HG03039 (cell line): ENCODE data around the gene IL1RL1.

Experiments used
- ATAC-seq: cut with Tn5 transposase; IDR thresholded peaks from one replicate; pipeline ENCODE4 v1.9.1; 2021; ENCODE audit warnings: mild to moderate bottlenecking, moderate library complexity; ENCODE audit not compliant: unreplicated experiment

IL1RL1 gene

DNA sequence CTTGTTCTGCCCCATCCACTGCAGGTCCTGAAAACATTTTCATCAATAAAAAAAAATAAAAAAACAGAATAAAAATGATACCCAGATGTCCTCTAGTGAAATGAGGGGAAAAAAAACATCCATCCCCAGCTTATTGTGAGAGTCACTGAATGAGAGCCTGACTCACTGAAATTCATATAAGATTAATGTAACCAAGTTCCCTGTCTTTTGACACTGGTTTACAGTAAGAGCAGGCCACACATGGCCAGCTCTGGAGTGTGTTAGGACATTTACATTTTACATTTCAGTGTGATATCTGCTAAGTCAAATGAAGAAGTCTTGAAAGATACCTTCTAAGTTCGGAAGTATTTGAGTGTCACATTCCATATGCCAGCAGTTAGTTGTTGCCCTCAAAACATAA, 23.1 kb downstream of the IL1RL1 start:
- no peak for ATAC-seq

- no peak for ATAC-seq
Measured at GRCh38 chr2:102335871-102336366, 24.6 kb downstream of the IL1RL1 start.

- ATAC-seq: no peak
Measured at GRCh38 chr2:102336502-102336945, 25.2 kb downstream of the IL1RL1 start.

DNA sequence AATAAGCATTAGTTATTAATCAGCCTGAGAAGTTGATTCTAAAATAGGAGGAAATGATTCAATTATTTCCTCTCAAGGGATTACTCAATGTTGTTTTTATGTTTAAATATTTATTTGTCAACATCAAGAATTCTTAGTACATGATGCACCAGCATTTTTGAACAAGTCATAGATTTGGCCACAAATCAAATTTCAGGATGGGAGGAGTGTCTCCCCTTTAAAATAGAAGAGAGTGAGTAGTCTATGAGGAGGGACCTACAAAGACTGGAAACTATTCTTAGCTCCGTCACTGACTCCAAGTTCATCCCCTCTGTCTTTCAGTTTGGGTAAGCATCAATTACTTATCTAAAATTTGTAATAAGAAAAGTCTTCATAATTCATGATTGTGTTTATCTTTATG, 25.6 kb downstream of the IL1RL1 start:
- ATAC-seq: no peak

DNA sequence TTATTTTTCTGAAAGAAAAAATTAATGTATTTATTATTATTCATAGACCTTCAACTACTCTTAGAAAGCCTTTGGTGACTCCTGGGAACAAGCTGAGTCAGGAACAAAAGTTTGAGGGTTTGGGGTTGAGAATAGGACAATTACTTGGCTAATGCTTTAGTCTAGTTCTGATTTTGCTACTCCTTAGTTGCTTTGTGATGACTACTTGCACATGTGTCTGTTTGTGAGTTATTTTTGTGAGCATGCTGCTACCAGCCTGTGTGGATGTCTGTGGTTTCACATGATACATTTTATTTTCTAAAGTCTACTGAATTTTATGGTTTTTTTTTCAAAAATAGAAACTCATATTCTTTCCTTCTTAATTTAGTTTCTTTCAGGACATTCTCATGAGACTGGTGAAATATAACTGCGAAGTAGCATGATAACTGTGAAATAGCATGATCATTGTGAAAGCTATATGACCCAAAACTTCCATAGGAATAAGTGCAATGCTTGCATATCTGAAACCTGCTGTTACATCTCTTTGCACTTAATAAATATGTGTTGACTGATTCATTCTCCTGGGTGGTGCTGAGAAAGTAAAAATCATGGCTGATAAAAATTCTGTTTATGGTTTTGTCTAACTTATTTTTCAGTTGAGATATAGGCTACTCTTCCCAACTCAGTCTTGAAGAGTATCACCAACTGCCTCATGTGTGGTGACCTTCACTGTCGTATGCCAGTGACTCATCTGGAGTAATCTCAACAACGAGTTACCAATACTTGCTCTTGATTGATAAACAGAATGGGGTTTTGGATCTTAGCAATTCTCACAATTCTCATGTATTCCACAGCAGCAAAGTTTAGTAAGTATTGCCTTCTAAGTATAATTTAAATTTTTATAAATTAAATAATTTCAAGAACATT, 26.4 kb downstream of the IL1RL1 start:
- no peak for ATAC-seq

GRCh38 chr2:102340778-102341177, 29.4 kb downstream of the IL1RL1 start:
- ATAC-seq: no peak

GRCh38 chr2:102342888-102343287, 31.5 kb downstream of the IL1RL1 start:
- no peak for ATAC-seq

DNA sequence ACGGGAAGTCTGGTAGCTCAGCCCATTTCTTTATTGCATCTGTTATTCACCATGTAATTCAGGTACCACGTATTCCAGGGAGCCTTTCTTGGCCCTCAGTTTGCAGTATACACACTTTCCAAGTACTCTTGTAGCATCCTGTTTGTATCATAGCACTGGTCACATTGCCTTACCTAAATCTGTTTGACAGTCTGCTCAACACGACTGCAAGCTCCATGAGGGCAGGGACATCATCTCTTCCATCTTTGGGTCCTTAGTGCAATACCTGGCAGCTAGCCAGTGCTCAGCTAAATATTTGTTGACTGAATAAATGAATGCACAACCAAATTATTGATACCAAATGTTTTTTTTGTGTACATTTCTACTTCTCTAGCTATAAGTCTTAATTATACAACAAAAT, 33.0 kb downstream of the IL1RL1 start:
- ATAC-seq: no peak

GRCh38 chr2:102345329-102345920, 34.1 kb downstream of the IL1RL1 start:
- ATAC-seq: no peak

DNA sequence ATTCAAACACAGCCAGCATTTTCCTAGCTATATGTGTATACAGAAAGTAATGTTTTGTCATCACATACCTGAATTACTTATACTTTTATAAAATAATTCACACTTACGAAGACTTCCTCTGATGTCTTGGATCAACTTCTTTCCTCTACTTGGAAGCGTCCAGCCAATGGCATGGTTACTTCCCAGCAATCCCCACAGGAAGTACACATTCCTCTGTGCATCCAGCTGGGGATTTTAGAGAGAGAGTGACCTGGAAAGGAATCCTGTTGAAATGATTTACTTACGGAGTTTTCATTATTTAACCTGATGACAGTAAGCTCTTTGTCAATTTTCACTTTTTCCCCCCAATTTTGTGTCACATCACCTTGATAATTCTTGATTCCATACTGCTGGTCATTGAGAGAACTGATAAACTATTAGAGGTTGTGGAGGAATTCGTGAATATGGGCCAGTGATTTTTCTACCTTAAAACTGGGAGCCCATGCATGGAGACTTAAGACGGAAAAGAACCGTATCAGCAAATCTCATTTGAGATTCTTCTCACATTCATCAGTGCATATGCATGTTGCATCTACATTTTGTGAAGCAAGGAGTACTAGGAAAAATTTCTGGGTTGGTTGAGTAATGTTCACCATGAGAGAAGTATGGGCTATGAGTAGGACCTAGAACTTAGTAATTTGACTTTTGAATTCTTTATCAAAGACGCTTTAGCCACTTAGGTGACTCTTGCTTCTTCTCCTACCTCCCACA, 35.2 kb downstream of the IL1RL1 start:
- ATAC-seq: no peak

DNA sequence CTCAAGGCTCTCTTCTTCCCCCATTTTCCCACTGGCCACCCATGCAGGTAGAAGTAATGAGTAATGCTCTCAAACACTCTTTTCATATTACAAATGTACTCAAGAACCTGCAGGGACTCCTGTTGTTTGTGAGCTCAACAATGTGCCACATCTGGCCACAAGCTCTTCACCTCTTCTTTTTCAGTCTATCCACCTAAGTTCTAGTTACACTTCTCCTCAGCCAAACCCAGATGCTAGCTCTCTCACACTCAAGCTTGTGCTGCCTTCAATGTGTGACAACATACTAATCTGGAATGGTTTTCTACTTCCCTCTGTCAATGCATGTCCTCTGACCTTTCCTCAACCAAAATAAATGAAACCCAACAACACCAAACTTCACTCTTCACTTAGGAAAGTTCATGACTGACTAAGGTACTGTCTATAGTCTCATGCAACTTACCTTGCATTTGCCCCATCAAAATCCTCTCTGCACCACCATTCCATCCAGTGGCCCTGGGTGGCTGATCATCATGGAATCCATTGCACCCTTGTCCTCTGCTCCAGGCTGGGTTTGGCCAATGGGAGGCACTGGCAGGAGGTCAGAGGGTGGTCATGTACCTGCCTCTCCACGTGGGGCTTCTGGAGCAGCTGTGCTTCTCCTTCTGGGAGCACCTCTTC, 38.9 kb downstream of the IL1RL1 start:
- ATAC-seq: no peak

DNA sequence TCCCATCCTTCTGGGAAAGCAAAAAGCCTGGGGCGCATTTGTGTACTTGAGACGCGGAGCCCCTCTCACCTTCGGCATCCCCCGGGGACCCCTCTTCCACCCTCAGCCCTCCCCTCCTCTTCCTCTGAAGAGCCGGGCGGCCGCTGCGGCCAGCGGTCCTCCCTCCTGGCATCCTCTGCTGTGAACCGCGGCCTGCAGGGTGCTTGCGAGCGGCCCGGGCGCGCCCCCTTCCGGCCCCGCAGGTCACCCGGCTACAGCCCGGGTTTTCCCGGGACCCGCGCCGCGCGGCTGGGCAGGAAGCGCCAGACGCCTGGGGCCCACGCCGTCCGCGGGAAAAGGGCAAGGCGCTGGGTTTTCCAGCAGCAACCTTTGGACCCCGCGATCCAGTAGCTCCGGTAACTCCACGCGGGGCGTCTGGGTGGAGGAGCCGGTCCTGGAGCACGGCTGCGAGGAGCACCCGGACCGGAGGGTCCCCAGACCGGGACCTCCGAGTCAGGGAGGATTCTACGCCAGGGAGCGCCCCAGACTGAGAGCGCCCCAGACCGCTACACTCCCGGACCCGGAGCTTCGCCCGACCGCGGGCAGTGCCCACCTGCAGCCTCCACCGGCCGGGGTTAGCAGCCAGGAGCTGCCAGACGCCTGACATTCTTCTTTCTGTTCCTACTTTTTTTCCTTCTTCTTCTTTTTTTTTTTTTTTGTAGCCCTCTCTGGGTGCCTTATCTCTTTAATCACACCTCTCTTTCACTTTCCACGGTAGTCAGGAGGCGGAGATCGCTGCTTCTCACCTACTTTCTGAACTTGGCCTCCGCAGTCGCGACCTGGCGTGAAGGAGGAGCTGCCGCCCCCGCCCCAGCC, 44.4 kb downstream of the IL1RL1 start, which contains the start of gene IL18R1:
Gene IL18R1, plus strand, starts transcription at position 271 of the 855 bp plus-strand sequence. CDS start 6,865 bp downstream, outside the sequence.
- peak; percentile 86 for ATAC-seq

DNA sequence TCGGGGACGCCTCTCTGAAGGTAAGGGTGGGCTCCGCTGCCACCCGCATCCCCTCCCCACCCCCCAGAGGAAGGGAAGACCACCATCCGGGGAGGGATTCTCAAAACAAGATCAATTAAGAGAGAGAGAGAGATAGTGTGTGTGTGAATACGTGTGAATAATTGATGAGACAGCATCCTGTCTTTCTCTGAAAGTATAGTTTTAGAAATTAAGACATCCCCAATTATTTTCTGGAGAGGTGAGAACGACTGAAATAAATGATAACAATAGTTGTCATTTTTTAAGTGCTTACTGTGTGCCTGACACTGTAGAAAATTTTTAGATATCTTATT, 45.0 kb downstream of the IL1RL1 start:
- no peak for ATAC-seq

DNA sequence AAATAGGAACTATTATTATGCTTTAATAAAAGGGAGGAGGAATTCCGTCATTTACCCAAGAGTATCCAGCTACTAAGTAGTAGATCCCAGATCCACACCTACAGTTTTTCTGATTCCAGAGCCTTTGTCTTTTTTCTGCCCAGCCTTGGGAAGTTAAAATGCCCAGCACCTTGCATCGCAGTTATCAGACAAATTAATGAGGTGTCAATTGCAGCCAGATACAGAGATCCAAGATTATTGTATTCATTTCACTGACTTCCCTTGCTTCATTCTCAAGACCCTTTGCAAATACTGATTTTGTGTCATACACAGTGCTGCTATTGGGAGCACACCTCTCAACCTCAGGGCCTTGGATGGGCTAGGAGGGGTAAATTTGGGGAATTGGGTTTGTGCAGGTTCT, 45.4 kb downstream of the IL1RL1 start:
- no peak for ATAC-seq

GRCh38 chr2:102357937-102358336, 46.6 kb downstream of the IL1RL1 start:
- no peak for ATAC-seq

- ATAC-seq: no peak
Measured at GRCh38 chr2:102358496-102358895, 47.1 kb downstream of the IL1RL1 start.

DNA sequence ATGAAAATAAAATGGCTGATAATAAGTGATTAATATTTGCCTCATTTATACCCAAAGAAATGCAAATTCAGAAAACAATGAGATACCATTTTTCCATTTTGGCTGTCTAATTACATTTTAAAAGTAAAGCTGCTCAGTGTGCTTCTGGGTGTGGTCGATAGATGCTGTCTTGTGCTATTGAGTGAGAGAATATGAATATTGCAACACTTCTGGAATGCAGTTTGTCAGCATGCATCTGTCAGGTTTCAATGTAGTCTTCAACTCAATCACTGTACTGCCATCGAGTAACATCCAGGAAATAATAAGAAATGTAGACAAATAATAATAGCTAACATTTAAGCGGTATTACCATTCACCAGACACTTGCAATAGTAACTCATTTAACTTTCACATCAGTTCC, 48.2 kb downstream of the IL1RL1 start:
- ATAC-seq: no peak

DNA sequence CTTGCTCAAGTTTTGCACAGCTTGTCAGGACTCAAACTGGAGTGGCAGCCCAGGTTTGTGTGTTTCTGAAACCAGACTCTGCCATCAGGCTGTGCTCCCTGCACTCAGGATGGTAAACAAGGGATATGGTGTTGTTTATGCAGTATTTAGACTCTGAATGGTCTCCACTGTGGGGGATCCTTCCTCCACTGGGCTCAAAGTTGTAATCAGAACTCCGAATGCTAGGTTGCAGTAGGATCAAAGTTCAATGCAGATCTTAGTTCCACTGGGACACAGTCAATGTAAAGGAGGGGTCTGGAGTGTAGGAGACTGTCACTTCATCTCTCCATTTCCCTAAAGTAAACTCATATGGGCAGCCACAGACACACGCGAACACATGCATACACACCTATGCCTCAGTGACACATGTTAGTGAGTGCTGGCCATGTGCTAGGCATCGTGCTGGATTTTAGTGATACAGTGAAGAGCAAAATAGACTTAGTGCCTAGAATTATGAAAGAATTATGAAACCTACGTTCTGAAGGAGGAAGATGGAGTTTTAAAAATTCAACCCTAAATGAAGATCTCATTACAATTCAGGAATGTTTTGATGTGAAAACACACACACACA, 50.4 kb downstream of the IL1RL1 start:
- no peak for ATAC-seq

DNA sequence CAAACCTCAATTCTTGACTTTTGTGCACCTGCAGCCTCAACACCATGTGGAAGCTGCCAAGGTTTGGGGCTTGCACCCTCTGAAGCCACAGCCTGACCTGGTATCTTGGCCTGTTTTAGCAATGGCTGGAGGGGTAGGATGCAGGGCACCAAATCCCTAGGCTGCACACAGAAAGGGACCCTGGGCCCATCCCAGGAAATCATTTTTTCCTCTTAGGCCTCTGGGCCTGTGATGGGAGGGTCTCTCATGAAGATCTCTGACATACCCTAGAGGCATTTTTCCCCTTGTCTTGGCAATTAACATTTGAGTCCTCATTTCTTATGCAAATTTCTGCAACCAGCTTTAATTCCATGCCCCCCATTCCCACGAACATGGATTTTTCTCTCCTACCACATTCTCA, 54.4 kb downstream of the IL1RL1 start:
- ATAC-seq: no peak
